CD8-positive, alpha-beta memory T cell (primary cell): ENCODE data around the gene MORN1. TPM values are rescaled to one million over a fixed set of nuclear protein-coding genes. Genes with fewer than 3 reads are reported as not detected.

Source experiments
- CTCF ChIA-PET: fragments of 350-600 bp; sonication (Branson Sonifier 250); formaldehyde crosslinking; loops from one replicate; lab custom pipeline; 2021; ENCODE audit warnings: antibody characterized with exemption; lab: Charles Lee
- POLR2A ChIA-PET: fragments of 350-600 bp; sonication (Branson Sonifier 250); formaldehyde crosslinking; loops from one replicate; lab custom pipeline; 2021; ENCODE audit warnings: antibody characterized with exemption; lab: Charles Lee
- DNase-seq, 5 donors: peaks; one replicate each; pipeline versions ENCODE4 v3.0.0 to v3.0.0-alpha.2; 2020 to 2022; ENCODE audit warnings: mixed read lengths in 1 of 5
- H3K27ac ChIP-seq: one replicate; pipeline ENCODE4 v1.7.0; 2013; ENCODE audit warnings: low read depth, mild to moderate bottlenecking, low read length, moderate library complexity
- H3K27me3 ChIP-seq: 2 replicates; pipeline ENCODE4 v1.7.0; 2013; ENCODE audit warnings: low read length, mild to moderate bottlenecking; ENCODE audit not compliant: insufficient read depth, poor library complexity, severe bottlenecking
- H3K36me3 ChIP-seq: 2 replicates; pipeline ENCODE4 v1.7.0; 2013; ENCODE audit warnings: mild to moderate bottlenecking, low read length, moderate library complexity; ENCODE audit not compliant: insufficient read depth
- H3K4me1 ChIP-seq: 2 replicates; pipeline ENCODE4 v1.7.0; 2013; ENCODE audit warnings: mild to moderate bottlenecking, low read length, moderate library complexity; ENCODE audit not compliant: insufficient read depth
- H3K4me3 ChIP-seq: 2 replicates; pipeline ENCODE4 v1.7.0; 2013; ENCODE audit warnings: mild to moderate bottlenecking, low read length
- H3K9me3 ChIP-seq: 2 replicates; pipeline ENCODE4 v1.7.0; 2013; ENCODE audit warnings: mild to moderate bottlenecking, low read length
- H3K27ac Mint-ChIP-seq, 8 donors: one replicate each; pipeline ENCODE4 v1.8.0; 2020 to 2021; ENCODE audit warnings: mixed read lengths in 8 of 8, mild to moderate bottlenecking in 6 of 8, inconsistent platforms in 3 of 8, moderate library complexity in 3 of 8
- H3K27me3 Mint-ChIP-seq, 2 donors: one replicate each; pipeline ENCODE4 v1.8.0; 2020 to 2021; ENCODE audit warnings: mixed read lengths in 2 of 2, mild to moderate bottlenecking in 1 of 2, moderate library complexity in 1 of 2
- H3K36me3 Mint-ChIP-seq, 3 donors: one replicate each; pipeline ENCODE4 v1.8.0; 2020 to 2021; ENCODE audit warnings: mixed read lengths in 3 of 3, inconsistent platforms in 1 of 3, mild to moderate bottlenecking in 1 of 3
- H3K4me1 Mint-ChIP-seq, 3 donors: one replicate each; pipeline ENCODE4 v1.8.0; 2020 to 2021; ENCODE audit warnings: mixed read lengths in 3 of 3, inconsistent platforms in 1 of 3, mild to moderate bottlenecking in 1 of 3
- H3K4me3 Mint-ChIP-seq, 7 donors: one replicate each; pipeline ENCODE4 v1.8.0; 2020 to 2021; ENCODE audit warnings: mixed read lengths in 7 of 7, mild to moderate bottlenecking in 6 of 7, moderate library complexity in 4 of 7, inconsistent platforms in 2 of 7
- H3K9me3 Mint-ChIP-seq, 5 donors: one replicate each; pipeline ENCODE4 v1.8.0; 2020 to 2022; ENCODE audit warnings: mixed read lengths in 5 of 5, mild to moderate bottlenecking in 3 of 5, moderate library complexity in 2 of 5, inconsistent platforms in 1 of 5
- polyA plus RNA-seq: library from polyadenylated mRNA; unstranded; fragments of 300-500 nt; fragmentation: Illumina TruSeq; gene quantifications from one replicate; pipeline ENCODE4 v1.2.3, GENCODE V29; 2021
- total RNA-seq, 2 experiments: library from RNA; stranded (reverse); gene quantifications; one replicate each; pipeline ENCODE4 v1.2.3, GENCODE V29; 2021

Gene MORN1
- total and polyA plus RNA-seq, 3 experiments from 2014 or later: 3.3 to 10.4 (median 9.4) TPM

- Histone ChIP-seq H3K27ac (no peak overlapping the region), H3K36me3 (peaks cover 17% of the 10 kb centered on the region), H3K4me3 (no peak overlapping the region), H3K9me3 (no peaks in the 10 kb centered on the region), H3K4me1 (peaks cover 14% of the 10 kb centered on the region), H3K27me3 (no peaks in the 10 kb centered on the region)
- H3K27ac Mint-ChIP-seq: peak overlapping the region in 4 of 8 donors; percentile 36 to 83 (median 62)
- no peaks in the 10 kb centered on the region for H3K9me3 Mint-ChIP-seq
- H3K4me3 Mint-ChIP-seq: peak overlapping the region in 2 of 7 donors; percentile 39 to 65
- no peaks in the 10 kb centered on the region for H3K27me3 Mint-ChIP-seq
- DNase-seq: no peak
- peaks cover under 1 to 18% (median 5%) of the 10 kb centered on the region in 3 donors for H3K4me1 Mint-ChIP-seq
- peaks cover 0 to 49% (median 0%) of the 10 kb centered on the region in 3 donors for H3K36me3 Mint-ChIP-seq
- ChIA-PET POLR2A (no interaction called here), CTCF (interaction anchor here (0.9 kb wide), 1 partner anchor 214 kb away, joined by 3 read pairs; the partner anchor contains the start of gene FAAP20)
Measured at GRCh38 chr1:2408859-2409276, 17.5 kb upstream of the MORN1 start.

GRCh38 chr1:2408456-2408855 is 17.1 kb upstream of the MORN1 start:
- no peak overlapping the region for H3K27ac Mint-ChIP-seq
- H3K9me3 Mint-ChIP-seq: no peaks in the 10 kb centered on the region
- Histone ChIP-seq H3K27me3 (no peaks in the 10 kb centered on the region), H3K9me3 (no peaks in the 10 kb centered on the region), H3K36me3 (peaks cover 18% of the 10 kb centered on the region), H3K4me1 (peaks cover 10% of the 10 kb centered on the region), H3K27ac (no peak overlapping the region), H3K4me3 (no peak overlapping the region)
- CTCF ChIA-PET: interaction anchor here (0.9 kb wide), 1 partner anchor 214 kb away, joined by 3 read pairs; the partner anchor contains the start of gene FAAP20
- no peaks in the 10 kb centered on the region for H3K27me3 Mint-ChIP-seq
- H3K4me1 Mint-ChIP-seq: peaks cover 0 to 14% (median 4%) of the 10 kb centered on the region in 3 donors
- peaks cover 0 to 53% (median 0%) of the 10 kb centered on the region in 3 donors for H3K36me3 Mint-ChIP-seq
- POLR2A ChIA-PET: no interaction called here
- DNase-seq: no peak
- H3K4me3 Mint-ChIP-seq: no peak overlapping the region

GRCh38 chr1:2407991-2408275 is 16.6 kb upstream of the MORN1 start:
- Histone ChIP-seq H3K36me3 (peaks cover 23% of the 10 kb centered on the region), H3K9me3 (no peaks in the 10 kb centered on the region), H3K27me3 (no peaks in the 10 kb centered on the region), H3K4me3 (no peak overlapping the region), H3K27ac (no peak overlapping the region), H3K4me1 (peaks cover 8% of the 10 kb centered on the region)
- no peak for DNase-seq
- peak overlapping the region in 1 of 8 donors; percentile 42 for H3K27ac Mint-ChIP-seq
- peaks cover 0 to 58% (median 0%) of the 10 kb centered on the region in 3 donors for H3K36me3 Mint-ChIP-seq
- H3K27me3 Mint-ChIP-seq: no peaks in the 10 kb centered on the region
- ChIA-PET POLR2A (no interaction called here), CTCF (interaction anchor here (1.2 kb wide), 1 partner anchor 213 kb away, joined by 3 read pairs; the partner anchor contains the start of gene FAAP20)
- H3K9me3 Mint-ChIP-seq: no peaks in the 10 kb centered on the region
- H3K4me1 Mint-ChIP-seq: peaks cover 0 to 12% (median 4%) of the 10 kb centered on the region in 3 donors
- H3K4me3 Mint-ChIP-seq: no peak overlapping the region

GRCh38 chr1:2407166-2407990 is 16.0 kb upstream of the MORN1 start:
- H3K36me3 Mint-ChIP-seq: peaks cover 0 to 61% (median 0%) of the 10 kb centered on the region in 3 donors
- H3K27me3 Mint-ChIP-seq: no peaks in the 10 kb centered on the region
- ChIA-PET POLR2A (no interaction called here), CTCF (interaction anchor here (1.2 kb wide), 1 partner anchor 213 kb away, joined by 3 read pairs; the partner anchor contains the start of gene FAAP20)
- no peaks in the 10 kb centered on the region for H3K9me3 Mint-ChIP-seq
- Histone ChIP-seq H3K36me3 (peaks cover 28% of the 10 kb centered on the region), H3K27me3 (no peaks in the 10 kb centered on the region), H3K9me3 (no peaks in the 10 kb centered on the region), H3K4me3 (no peak overlapping the region), H3K4me1 (peaks cover 8% of the 10 kb centered on the region), H3K27ac (no peak overlapping the region)
- H3K4me3 Mint-ChIP-seq: peak overlapping the region in 1 of 7 donors; percentile 70
- H3K4me1 Mint-ChIP-seq: peaks cover 0 to 12% (median 4%) of the 10 kb centered on the region in 3 donors
- H3K27ac Mint-ChIP-seq: peak overlapping the region in 4 of 8 donors; percentile 42 to 73 (median 46)
- DNase-seq: no peak

- Histone ChIP-seq H3K27me3 (no peaks in the 10 kb centered on the region), H3K9me3 (no peaks in the 10 kb centered on the region), H3K4me3 (no peak overlapping the region), H3K27ac (no peak overlapping the region), H3K4me1 (peaks cover 3% of the 10 kb centered on the region), H3K36me3 (peaks cover 36% of the 10 kb centered on the region)
- no peak overlapping the region for H3K4me3 Mint-ChIP-seq
- ChIA-PET CTCF (interaction anchor here (1.2 kb wide), 1 partner anchor 212 kb away, joined by 3 read pairs; the partner anchor contains the start of gene FAAP20), POLR2A (no interaction called here)
- H3K36me3 Mint-ChIP-seq: peaks cover 0 to 68% (median 2%) of the 10 kb centered on the region in 3 donors
- no peaks in the 10 kb centered on the region for H3K9me3 Mint-ChIP-seq
- H3K27ac Mint-ChIP-seq: peak overlapping the region in 3 of 8 donors; percentile 3 to 60 (median 41)
- no peak for DNase-seq
- peaks cover 0 to 13% (median 2%) of the 10 kb centered on the region in 3 donors for H3K4me1 Mint-ChIP-seq
- H3K27me3 Mint-ChIP-seq: no peaks in the 10 kb centered on the region
Measured at GRCh38 chr1:2406451-2407041, 15.2 kb upstream of the MORN1 start.

- Mint-ChIP-seq H3K27me3 (no peaks in the 10 kb centered on the region), H3K4me1 (peaks cover 1 to 10% (median 2%) of the 10 kb centered on the region in 3 donors), H3K27ac (peak overlapping the region in 1 of 8 donors; percentile 79), H3K9me3 (no peaks in the 10 kb centered on the region), H3K4me3 (no peak overlapping the region), H3K36me3 (peaks cover 0 to 73% (median 2%) of the 10 kb centered on the region in 3 donors)
- ChIA-PET CTCF (no interaction called here), POLR2A (no interaction called here)
- Histone ChIP-seq H3K4me1 (no peaks in the 10 kb centered on the region), H3K27ac (no peak overlapping the region), H3K4me3 (no peak overlapping the region), H3K27me3 (no peaks in the 10 kb centered on the region), H3K9me3 (no peaks in the 10 kb centered on the region), H3K36me3 (peaks cover 42% of the 10 kb centered on the region)
- no peak for DNase-seq
Measured at GRCh38 chr1:2405588-2406295, 14.4 kb upstream of the MORN1 start.

- Histone ChIP-seq H3K27me3 (no peaks in the 10 kb centered on the region), H3K4me1 (no peaks in the 10 kb centered on the region), H3K4me3 (no peak overlapping the region), H3K27ac (no peak overlapping the region), H3K9me3 (no peaks in the 10 kb centered on the region), H3K36me3 (peaks cover 49% of the 10 kb centered on the region)
- DNase-seq: no peak
- H3K36me3 Mint-ChIP-seq: peaks cover 0 to 73% (median 4%) of the 10 kb centered on the region in 3 donors
- H3K4me3 Mint-ChIP-seq: peak overlapping the region in 1 of 7 donors; percentile 44
- POLR2A ChIA-PET: no interaction called here
- H3K27me3 Mint-ChIP-seq: no peaks in the 10 kb centered on the region
- H3K27ac Mint-ChIP-seq: peak overlapping the region in 1 of 8 donors; percentile 52
- CTCF ChIA-PET: no interaction called here
- H3K4me1 Mint-ChIP-seq: peaks cover 0 to 10% (median 5%) of the 10 kb centered on the region in 3 donors
- no peaks in the 10 kb centered on the region for H3K9me3 Mint-ChIP-seq
Measured at GRCh38 chr1:2404890-2405511, 13.6 kb upstream of the MORN1 start.
